ENCODE results near the gene AGPS. TPM values are rescaled to one million over a fixed set of nuclear protein-coding genes. Genes with fewer than 3 reads are reported as not detected.

Gene AGPS
- total RNA-seq, 1 donor from 2014 or later: 60.1 TPM

DNA sequence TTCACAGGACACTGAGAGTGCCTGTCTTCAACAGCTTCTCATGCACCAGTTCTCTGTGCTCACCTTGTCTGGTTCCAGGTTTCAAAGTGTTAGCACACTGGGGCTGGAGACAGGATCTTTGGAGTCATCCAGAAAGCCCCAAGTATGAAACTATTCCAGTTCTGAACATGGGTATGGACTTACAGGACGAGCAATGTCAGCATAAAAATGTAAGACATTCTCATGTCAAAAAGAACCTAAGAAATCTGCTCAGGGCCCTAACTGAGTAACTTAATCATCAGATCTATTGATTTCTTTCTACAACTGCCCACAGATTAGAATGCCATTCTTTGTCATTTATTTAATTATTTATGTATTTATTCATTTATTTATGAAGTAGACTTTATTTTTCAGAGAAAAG is 184.5 kb downstream of the AGPS start:
- ATAC-seq: no peak
- no peak for DNase-seq
- Histone ChIP-seq H3K4me3 (no peak overlapping the region), H3K9me3 (no peaks in the 10 kb centered on the region), H3K27me3 (ENCODE audit: low read depth) (no peaks in the 10 kb centered on the region), H3K27ac (no peak overlapping the region), H3K36me3 (no peaks in the 10 kb centered on the region), H3K4me1 (no peaks in the 10 kb centered on the region)
- intact Hi-C loops (cut with DNase I): no loop called here
- TF ChIP-seq, protein P1, sequence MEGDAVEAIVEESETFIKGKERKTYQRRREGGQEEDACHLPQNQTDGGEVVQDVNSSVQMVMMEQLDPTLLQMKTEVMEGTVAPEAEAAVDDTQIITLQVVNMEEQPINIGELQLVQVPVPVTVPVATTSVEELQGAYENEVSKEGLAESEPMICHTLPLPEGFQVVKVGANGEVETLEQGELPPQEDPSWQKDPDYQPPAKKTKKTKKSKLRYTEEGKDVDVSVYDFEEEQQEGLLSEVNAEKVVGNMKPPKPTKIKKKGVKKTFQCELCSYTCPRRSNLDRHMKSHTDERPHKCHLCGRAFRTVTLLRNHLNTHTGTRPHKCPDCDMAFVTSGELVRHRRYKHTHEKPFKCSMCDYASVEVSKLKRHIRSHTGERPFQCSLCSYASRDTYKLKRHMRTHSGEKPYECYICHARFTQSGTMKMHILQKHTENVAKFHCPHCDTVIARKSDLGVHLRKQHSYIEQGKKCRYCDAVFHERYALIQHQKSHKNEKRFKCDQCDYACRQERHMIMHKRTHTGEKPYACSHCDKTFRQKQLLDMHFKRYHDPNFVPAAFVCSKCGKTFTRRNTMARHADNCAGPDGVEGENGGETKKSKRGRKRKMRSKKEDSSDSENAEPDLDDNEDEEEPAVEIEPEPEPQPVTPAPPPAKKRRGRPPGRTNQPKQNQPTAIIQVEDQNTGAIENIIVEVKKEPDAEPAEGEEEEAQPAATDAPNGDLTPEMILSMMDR (IDR thresholded peaks at IDR 0.05): no peak

DNA sequence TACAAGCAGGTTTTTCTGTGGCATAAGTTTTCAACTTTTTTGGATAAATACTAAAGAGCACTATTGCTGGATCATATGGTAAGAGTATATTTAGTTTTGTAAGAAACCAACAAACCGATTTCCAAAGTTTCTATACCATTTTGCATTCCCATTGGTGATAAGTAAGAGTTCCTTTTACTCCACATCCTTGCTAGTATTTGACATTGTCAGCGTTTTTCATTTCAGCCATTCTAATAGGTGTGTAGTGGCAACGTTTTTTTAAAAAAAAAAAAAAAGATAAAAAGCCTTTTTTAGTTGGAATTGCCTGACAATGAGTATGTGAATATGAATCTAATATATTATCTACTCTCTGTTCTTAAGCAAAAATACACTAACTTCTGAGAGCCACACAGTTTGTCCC is 185.9 kb downstream of the AGPS start:
- H3K27ac ChIP-seq: no peak overlapping the region
- TF ChIP-seq, protein P1 (IDR thresholded peaks at IDR 0.05): no peak
- H3K27me3 ChIP-seq (ENCODE audit: low read depth): no peaks in the 10 kb centered on the region
- DNase-seq (no peak), ATAC-seq (no peak)
- H3K4me3 ChIP-seq: no peak overlapping the region
- H3K9me3 ChIP-seq: no peaks in the 10 kb centered on the region
- H3K4me1 ChIP-seq: no peaks in the 10 kb centered on the region
- no peaks in the 10 kb centered on the region for H3K36me3 ChIP-seq
- intact Hi-C loops (cut with DNase I): no loop called here

DNA sequence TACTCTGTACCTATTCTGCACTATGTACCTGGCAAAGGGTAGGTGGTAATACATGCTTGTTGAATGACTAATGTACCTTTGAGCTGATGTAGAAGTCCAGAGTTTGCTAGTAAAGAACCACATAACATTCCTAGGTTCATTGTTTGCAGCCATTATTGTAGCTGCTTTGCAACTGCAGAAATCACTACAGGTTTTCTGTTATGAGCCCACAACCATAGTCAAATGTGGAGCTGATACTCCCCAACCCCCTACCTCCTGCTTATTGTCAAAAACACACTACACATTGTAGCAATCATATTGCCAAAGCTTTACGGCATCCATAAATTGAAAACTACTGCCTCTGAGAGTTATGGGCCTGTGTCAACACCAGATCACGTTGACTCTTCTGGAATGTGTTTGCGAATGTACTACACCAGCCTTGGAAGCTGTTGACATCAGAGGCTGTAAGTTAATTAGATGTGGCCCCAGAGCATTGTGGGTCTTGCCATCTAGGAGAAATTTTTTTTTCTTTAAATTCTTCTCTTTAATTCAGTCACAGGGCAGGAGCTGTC is 187.0 kb downstream of the AGPS start:
- DNase-seq (no peak), ATAC-seq (no peak)
- Histone ChIP-seq H3K27ac (no peak overlapping the region), H3K4me1 (no peaks in the 10 kb centered on the region), H3K9me3 (no peaks in the 10 kb centered on the region), H3K4me3 (no peak overlapping the region), H3K27me3 (ENCODE audit: low read depth) (no peaks in the 10 kb centered on the region), H3K36me3 (no peaks in the 10 kb centered on the region)
- TF ChIP-seq, protein P1 (IDR thresholded peaks at IDR 0.05): no peak
- intact Hi-C loops (cut with DNase I): no loop called here

DNA sequence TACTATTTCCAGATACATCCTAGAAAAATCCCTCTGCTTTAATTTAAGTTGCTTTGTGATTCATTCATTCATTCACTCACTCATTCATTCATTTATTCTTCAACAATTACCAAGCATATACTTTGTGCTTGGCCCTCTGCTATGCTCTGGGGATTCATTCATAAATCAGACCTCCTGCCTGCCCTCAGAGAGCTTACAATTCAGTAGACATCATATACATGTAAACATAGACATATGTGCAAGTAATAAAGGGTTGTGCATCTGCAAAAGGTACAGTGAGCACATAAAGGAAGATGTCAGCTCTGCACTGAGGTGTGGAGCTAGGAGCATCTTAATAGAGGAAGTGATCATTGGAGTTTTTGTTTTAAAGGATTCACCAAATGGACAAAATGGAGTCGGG is 189.4 kb downstream of the AGPS start:
- intact Hi-C loops (cut with DNase I): no loop called here
- ATAC-seq (no peak), DNase-seq (no peak)
- Histone ChIP-seq H3K4me1 (no peaks in the 10 kb centered on the region), H3K36me3 (no peaks in the 10 kb centered on the region), H3K27me3 (ENCODE audit: low read depth) (no peaks in the 10 kb centered on the region), H3K9me3 (no peaks in the 10 kb centered on the region), H3K4me3 (no peak overlapping the region), H3K27ac (no peak overlapping the region)
- TF ChIP-seq, protein P1 (IDR thresholded peaks at IDR 0.05): no peak

DNA sequence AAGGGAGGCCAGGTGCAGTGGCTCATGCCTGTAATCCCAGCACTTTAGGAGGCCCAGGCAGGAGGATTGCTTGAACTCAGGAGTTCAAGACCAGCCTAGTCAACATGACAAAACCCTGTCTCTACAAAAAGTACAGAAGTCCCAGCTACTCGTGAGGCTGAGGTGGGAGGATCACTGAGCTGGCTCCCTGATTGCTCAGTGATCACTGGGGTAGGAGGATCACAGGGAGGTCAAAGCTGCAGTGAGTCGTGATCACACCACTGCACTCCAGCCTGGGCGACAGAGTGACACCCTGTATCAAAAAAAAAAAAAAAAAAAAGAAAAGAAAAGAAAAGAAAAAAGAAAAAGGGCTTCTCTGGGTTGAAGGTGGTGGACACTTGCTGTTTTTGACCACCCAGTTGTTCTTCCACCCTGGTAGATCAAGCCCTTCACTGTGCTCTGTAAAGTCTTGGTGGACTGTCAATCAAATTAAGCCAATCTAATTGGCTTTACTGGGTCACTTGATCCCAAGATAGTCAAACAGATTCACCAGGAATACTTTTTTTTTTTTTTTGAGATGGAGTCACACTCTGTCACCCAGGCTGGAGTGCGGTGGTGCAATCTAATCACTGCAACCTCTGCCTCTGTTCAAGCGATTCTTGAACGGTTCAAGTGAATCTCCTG is 191.6 kb downstream of the AGPS start:
- DNase-seq (no peak), ATAC-seq (no peak)
- Histone ChIP-seq H3K4me1 (no peaks in the 10 kb centered on the region), H3K27ac (no peak overlapping the region), H3K36me3 (no peaks in the 10 kb centered on the region), H3K4me3 (no peak overlapping the region), H3K9me3 (no peaks in the 10 kb centered on the region), H3K27me3 (ENCODE audit: low read depth) (no peaks in the 10 kb centered on the region)
- TF ChIP-seq, protein P1 (IDR thresholded peaks at IDR 0.05): no peak
- intact Hi-C loops (cut with DNase I): no loop called here
